Esophagus muscularis mucosa (tissue), 3 donors: ENCODE results near the gene TRIM14.

ENCODE experiments used
- CTCF ChIP-seq, 3 experiments: fragments of 200-600 bp in 2 of 3; fragments of 450-650 bp in 1 of 3; sonication (generic) in 2 of 3; IDR thresholded peaks; one replicate each; pipeline ENCODE4 v1.5.1; 2017 to 2019; ENCODE audit warnings: antibody characterized with exemption in 3 of 3, mild to moderate bottlenecking in 2 of 3, moderate library complexity in 1 of 3
- POLR2A ChIP-seq: fragments of 450-650 bp; IDR thresholded peaks from one replicate; pipeline ENCODE4 v1.6.1; 2017; ENCODE audit warnings: antibody characterized with exemption, moderate library complexity, mild to moderate bottlenecking, low read depth

GRCh38 chr9:98159790-98160189 is 40.8 kb upstream of the TRIM14 start:
- TF ChIP-seq CTCF (IDR thresholded peaks at IDR 0.05) (no peak), POLR2A (no peak)
